MM.1S (cell line): ENCODE measurements around the gene FPGS.

Source experiments
- DNase-seq: peaks from one replicate; pipeline ENCODE4 v3.0.0-alpha.2; 2015
- H2AFZ ChIP-seq: fragments of 300-600 bp; sonication (generic); 2 replicates; pipeline ENCODE4 v1.6.0; 2016; ENCODE audit warnings: antibody characterized with exemption, low read length
- H3F3A ChIP-seq: fragments of 300-600 bp; sonication (generic); 2 replicates; pipeline ENCODE4 v1.6.1; 2016; ENCODE audit warnings: mild to moderate bottlenecking, antibody characterized with exemption, low read length, moderate library complexity, mixed read lengths; ENCODE audit not compliant: insufficient read depth
- H3K27ac ChIP-seq: fragments of 300-600 bp; sonication (generic); 2 replicates; pipeline ENCODE4 v1.5.1; 2016; ENCODE audit warnings: mild to moderate bottlenecking, low read length
- H3K27me3 ChIP-seq: fragments of 300-600 bp; sonication (generic); replicated peaks from 2 replicates; pipeline ENCODE4 v1.6.0; 2016; ENCODE audit warnings: low read length; ENCODE audit not compliant: insufficient read depth
- H3K36me3 ChIP-seq: fragments of 300-600 bp; sonication (generic); replicated peaks from 2 replicates; pipeline ENCODE4 v1.6.1; 2016; ENCODE audit warnings: mild to moderate bottlenecking, low read length, mixed read lengths; ENCODE audit not compliant: insufficient read depth
- H3K4me1 ChIP-seq: fragments of 300-600 bp; sonication (generic); 2 replicates; pipeline ENCODE4 v1.6.1; 2016; ENCODE audit warnings: low read length, mixed read lengths
- H3K4me2 ChIP-seq: fragments of 300-600 bp; sonication (generic); 2 replicates; pipeline ENCODE4 v1.6.0; 2016; ENCODE audit warnings: low read depth, low read length
- H3K4me3 ChIP-seq: fragments of 300-600 bp; sonication (generic); 2 replicates; pipeline ENCODE4 v1.5.1; 2016; ENCODE audit warnings: low read length, mixed read lengths
- H3K79me2 ChIP-seq: fragments of 300-600 bp; sonication (generic); 2 replicates; pipeline ENCODE4 v1.6.1; 2016; ENCODE audit warnings: mixed run types, low read length, mixed read lengths
- H3K9ac ChIP-seq: fragments of 300-600 bp; sonication (generic); 2 replicates; pipeline ENCODE4 v1.6.1; 2016; ENCODE audit warnings: low read length, mixed read lengths
- H3K9me2 ChIP-seq: fragments of 300-600 bp; sonication (generic); replicated peaks from 2 replicates; pipeline ENCODE4 v1.6.1; 2016; ENCODE audit warnings: mild to moderate bottlenecking, low read length, mixed read lengths; ENCODE audit not compliant: insufficient read depth
- H3K9me3 ChIP-seq: fragments of 300-600 bp; sonication (generic); replicated peaks from 2 replicates; pipeline ENCODE4 v1.6.1; 2016; ENCODE audit warnings: mild to moderate bottlenecking, low read length, mixed read lengths; ENCODE audit not compliant: insufficient read depth
- H4K20me1 ChIP-seq: fragments of 300-600 bp; sonication (generic); 2 replicates; pipeline ENCODE4 v1.6.1; 2016; ENCODE audit warnings: mild to moderate bottlenecking, low read length, moderate library complexity, mixed read lengths; ENCODE audit not compliant: insufficient read depth
- EZH2 ChIP-seq: fragments of 300-600 bp; sonication (generic); optimal IDR thresholded peaks from 2 replicates; pipeline ENCODE3; 2017; ENCODE audit warnings: low read depth, mild to moderate bottlenecking, antibody characterized with exemption, low read length, mixed read lengths
- EZH2phosphoT487 ChIP-seq: fragments of 300-600 bp; sonication (generic); IDR thresholded peaks from 2 replicates; pipeline ENCODE4 v1.6.1; 2018; ENCODE audit warnings: antibody characterized with exemption, low read length
- TF ChIP-seq, protein P1 (sequence below): fragments of 300-600 bp; sonication (generic); IDR thresholded peaks from 2 replicates; pipeline ENCODE4 v1.5.1; 2016; ENCODE audit warnings: antibody characterized with exemption, low read length, mixed read lengths

FPGS gene

DNA sequence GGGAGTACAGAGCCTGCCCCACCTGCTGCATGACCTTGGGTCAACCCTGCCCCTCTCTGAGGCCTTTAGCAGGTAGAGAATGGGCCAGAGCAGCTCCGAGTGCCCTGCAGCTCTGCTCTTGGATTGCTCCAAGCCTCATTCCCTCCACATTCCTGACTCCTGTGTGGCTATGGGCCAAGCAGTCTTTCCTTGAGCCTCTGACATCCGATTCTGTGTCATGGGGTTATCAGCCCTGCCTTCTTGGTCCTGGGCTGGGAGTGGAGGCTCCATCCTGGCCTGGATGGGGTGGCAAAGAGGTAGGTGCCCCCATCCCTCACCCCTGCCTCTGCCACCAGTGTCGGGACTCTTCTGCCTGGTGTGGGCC lies 13.7 kb downstream of the FPGS start:
- Histone ChIP-seq H3K9ac (no peak overlapping the region), H3K27ac (no peak overlapping the region), H3K9me3 (no peaks in the 10 kb centered on the region), H3K9me2 (no peaks in the 10 kb centered on the region), H3K4me2 (no peak overlapping the region), H3F3A (no peaks in the 10 kb centered on the region), H3K4me3 (no peak overlapping the region), H4K20me1 (no peaks in the 10 kb centered on the region), H3K4me1 (no peaks in the 10 kb centered on the region), H3K79me2 (no peaks in the 10 kb centered on the region), H3K36me3 (no peaks in the 10 kb centered on the region; the same call in 1 of the 2 replicates), H2AFZ (no peak overlapping the region), H3K27me3 (no peaks in the 10 kb centered on the region)
- no peak for TF ChIP-seq EZH2phosphoT487
- TF ChIP-seq EZH2: no peak
- TF ChIP-seq, protein P1, sequence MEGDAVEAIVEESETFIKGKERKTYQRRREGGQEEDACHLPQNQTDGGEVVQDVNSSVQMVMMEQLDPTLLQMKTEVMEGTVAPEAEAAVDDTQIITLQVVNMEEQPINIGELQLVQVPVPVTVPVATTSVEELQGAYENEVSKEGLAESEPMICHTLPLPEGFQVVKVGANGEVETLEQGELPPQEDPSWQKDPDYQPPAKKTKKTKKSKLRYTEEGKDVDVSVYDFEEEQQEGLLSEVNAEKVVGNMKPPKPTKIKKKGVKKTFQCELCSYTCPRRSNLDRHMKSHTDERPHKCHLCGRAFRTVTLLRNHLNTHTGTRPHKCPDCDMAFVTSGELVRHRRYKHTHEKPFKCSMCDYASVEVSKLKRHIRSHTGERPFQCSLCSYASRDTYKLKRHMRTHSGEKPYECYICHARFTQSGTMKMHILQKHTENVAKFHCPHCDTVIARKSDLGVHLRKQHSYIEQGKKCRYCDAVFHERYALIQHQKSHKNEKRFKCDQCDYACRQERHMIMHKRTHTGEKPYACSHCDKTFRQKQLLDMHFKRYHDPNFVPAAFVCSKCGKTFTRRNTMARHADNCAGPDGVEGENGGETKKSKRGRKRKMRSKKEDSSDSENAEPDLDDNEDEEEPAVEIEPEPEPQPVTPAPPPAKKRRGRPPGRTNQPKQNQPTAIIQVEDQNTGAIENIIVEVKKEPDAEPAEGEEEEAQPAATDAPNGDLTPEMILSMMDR: no peak
- DNase-seq: no peak

DNA sequence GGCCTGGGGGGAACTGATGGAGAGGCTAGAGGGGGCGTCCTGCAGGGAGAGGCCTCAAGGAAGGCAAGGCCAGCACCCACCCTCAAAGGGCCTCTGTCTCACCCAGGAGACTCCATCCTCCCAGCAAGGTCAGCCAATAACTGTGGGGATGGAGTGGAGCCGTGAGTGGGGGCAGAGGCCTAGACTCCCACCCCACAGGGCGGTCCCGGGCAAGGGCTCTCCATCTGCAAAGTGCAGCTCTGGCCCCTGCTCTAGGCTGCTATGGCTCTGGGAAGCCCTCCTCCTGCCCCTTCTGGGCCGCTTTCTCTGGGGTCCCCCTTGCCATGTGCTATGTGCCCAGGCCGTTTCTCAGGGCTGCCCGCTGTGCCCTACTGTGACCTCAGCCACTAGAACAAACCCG lies 14.0 kb downstream of the FPGS start:
- H3K9ac ChIP-seq: no peak overlapping the region
- no peak overlapping the region for H3K4me3 ChIP-seq
- H3K9me2 ChIP-seq: no peaks in the 10 kb centered on the region
- H3K4me1 ChIP-seq: no peaks in the 10 kb centered on the region
- no peaks in the 10 kb centered on the region for H3F3A ChIP-seq
- DNase-seq: no peak
- no peaks in the 10 kb centered on the region for H4K20me1 ChIP-seq
- H3K27me3 ChIP-seq: no peaks in the 10 kb centered on the region
- H3K27ac ChIP-seq: no peak overlapping the region
- no peak for TF ChIP-seq EZH2phosphoT487
- no peak for TF ChIP-seq EZH2
- TF ChIP-seq, protein P1: no peak
- H2AFZ ChIP-seq: no peak overlapping the region
- H3K36me3 ChIP-seq: no peaks in the 10 kb centered on the region; the same call in 1 of the 2 replicates
- H3K9me3 ChIP-seq: no peaks in the 10 kb centered on the region
- H3K4me2 ChIP-seq: no peak overlapping the region
- no peaks in the 10 kb centered on the region for H3K79me2 ChIP-seq

DNA sequence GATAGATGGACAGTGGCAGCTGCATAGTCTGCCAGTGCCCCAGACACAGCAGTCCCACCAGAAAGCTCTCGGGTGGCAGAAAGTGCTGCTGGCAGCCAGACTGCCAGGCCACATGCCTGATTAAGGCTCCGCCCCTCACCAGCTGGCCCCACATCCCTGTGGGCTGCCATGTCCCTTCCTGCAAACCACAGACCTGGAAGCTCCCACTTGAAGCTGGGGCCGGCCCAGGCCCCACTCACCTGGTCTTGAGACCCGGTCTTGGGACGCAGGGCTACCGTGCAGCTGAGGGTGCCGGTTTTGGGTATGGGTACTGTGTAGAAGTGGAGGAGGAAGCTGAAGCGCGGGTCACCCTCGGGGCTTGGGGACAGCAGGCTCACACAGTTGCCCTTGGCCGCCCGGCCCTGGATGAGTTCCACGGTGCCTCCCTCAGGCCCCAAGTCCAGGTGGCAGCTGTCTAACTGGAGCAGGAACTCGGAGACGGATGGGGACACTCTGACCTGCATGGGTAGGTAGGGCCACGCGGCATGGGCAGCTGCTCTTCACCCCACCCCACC lies 15.3 kb downstream of the FPGS start:
- no peaks in the 10 kb centered on the region for H3K9me2 ChIP-seq
- no peak overlapping the region for H3K9ac ChIP-seq
- no peaks in the 10 kb centered on the region for H3K79me2 ChIP-seq
- H3K27me3 ChIP-seq: no peaks in the 10 kb centered on the region
- H3K4me2 ChIP-seq: no peak overlapping the region
- no peak overlapping the region for H3K4me3 ChIP-seq
- no peaks in the 10 kb centered on the region for H3K9me3 ChIP-seq
- TF ChIP-seq EZH2: no peak
- TF ChIP-seq, protein P1: no peak
- no peak for TF ChIP-seq EZH2phosphoT487
- no peak overlapping the region for H2AFZ ChIP-seq
- no peak for DNase-seq
- no peaks in the 10 kb centered on the region for H3K4me1 ChIP-seq
- H3F3A ChIP-seq: 0 out of 2 replicates have a peak, but pooled peaks cover 3% of the 10 kb centered on the region
- no peak overlapping the region for H3K27ac ChIP-seq
- H3K36me3 ChIP-seq: no peaks in the 10 kb centered on the region; the same call in 1 of the 2 replicates
- H4K20me1 ChIP-seq: no peaks in the 10 kb centered on the region
